IPS DF 6.9 (cell line): Measurements from ENCODE around the gene FOXE1.

Experiments used
- DNase-seq: peaks from one replicate; pipeline ENCODE4 v3.0.0-alpha.2; 2013; ENCODE audit warnings: low read depth, low spot score
- H3K27ac ChIP-seq: one replicate; pipeline ENCODE4 v1.5.1; 2013; ENCODE audit warnings: low read length, control low read depth
- H3K27me3 ChIP-seq: 2 replicates; pipeline ENCODE4 v1.6.1; 2013; ENCODE audit warnings: mild to moderate bottlenecking, low read length; ENCODE audit not compliant: control insufficient read depth, insufficient read depth
- H3K36me3 ChIP-seq: 2 replicates; pipeline ENCODE4 v1.6.1; 2013; ENCODE audit warnings: low read length; ENCODE audit not compliant: control insufficient read depth, insufficient read depth
- H3K4me1 ChIP-seq: 2 replicates; pipeline ENCODE4 v1.6.1; 2013; ENCODE audit warnings: low read length; ENCODE audit not compliant: control insufficient read depth, insufficient read depth
- H3K4me3 ChIP-seq: 2 replicates; pipeline ENCODE4 v1.5.1; 2013; ENCODE audit warnings: mild to moderate bottlenecking, low read length
- H3K9me3 ChIP-seq: 2 replicates; pipeline ENCODE4 v1.6.1; 2013; ENCODE audit warnings: low read length, inconsistent platforms; ENCODE audit not compliant: control insufficient read depth, insufficient read depth
- WGBS: extraction: QIAGEN DNeasy Blood & Tissue Kit; methylation state at CpG from one replicate; pipeline ENCODE4 v1.1.7; 2013; ENCODE audit warnings: mixed read lengths, missing lambda C conversion rate; ENCODE audit not compliant: insufficient read length, insufficient coverage; 5-methylcytosine and 5-hydroxymethylcytosine counted together

FOXE1 gene

DNA sequence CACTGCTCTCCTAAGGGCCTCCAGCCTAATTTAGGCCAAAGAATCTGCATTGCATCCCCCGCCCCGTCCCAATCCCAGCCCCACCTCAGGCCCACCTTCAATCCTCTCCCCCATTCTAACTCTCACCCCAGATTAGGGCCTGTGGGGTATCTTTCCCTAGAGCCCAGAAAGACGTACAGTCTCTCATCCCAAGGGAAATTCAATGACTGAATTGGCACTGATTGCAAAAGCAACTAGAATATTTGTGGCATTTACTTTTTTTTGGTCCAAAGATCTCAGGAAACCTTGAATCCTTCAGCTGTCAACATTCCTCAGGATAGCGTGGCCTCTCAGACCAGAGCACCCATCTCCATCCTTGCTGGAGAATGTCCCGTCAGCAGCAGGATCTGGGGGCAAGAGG lies 38.7 kb downstream of the FOXE1 start:
- WGBS, result no CpG with 5 or more reads among the region's 5 CpGs
- no peak for DNase-seq

DNA sequence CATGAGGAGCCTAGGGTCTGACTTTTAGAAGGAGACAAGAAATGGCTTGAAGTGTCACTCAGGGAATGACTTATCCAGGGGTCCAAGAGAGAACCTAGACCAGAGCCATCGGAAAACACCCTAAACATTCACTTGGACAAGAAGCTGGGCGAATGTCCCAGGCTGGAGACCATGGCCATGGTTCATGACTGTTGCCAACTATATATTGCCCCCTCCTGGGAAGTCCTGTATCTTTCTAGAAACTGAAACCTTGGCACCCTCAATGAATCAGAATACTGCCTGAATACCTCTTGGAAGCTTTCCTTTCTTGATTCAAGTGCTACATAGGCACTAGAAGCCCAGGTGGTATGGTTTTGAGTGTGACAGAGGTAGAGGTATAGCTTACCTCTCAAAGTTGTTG lies 39.4 kb downstream of the FOXE1 start:
- H3K4me3 ChIP-seq, result no peak overlapping the region
- WGBS, result no CpG with 5 or more reads among the region's 2 CpGs
- no peak for DNase-seq

More for the DNA sequence above, 38.7 kb downstream of the FOXE1 start:
- H3K4me1 ChIP-seq, result no peaks in the 10 kb centered on the region
- H3K27ac ChIP-seq, result no peak overlapping the region
- H3K36me3 ChIP-seq, result no peaks in the 10 kb centered on the region
- H3K27me3 ChIP-seq, result no peaks in the 10 kb centered on the region
- H3K4me3 ChIP-seq, result no peak overlapping the region
- no peaks in the 10 kb centered on the region for H3K9me3 ChIP-seq

DNA sequence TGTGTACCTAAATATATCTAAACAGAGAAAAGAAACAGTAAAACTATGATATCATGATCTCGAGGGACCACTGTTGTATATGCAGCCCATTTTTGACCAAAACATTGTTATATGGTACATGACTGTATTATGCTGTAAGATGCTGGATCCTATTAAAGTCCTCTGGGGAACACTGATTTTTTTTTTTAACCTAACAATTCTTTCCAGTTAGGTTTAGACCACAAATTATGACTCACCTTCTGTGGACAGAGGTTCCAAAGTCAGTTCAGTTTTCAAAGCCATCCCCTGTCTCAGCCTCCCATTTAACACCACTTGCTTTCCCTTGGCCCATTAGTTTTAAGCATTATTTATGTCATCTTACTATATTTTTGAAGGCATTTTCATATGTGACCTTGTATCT lies 42.2 kb downstream of the FOXE1 start:
- no peaks in the 10 kb centered on the region for H3K9me3 ChIP-seq
- H3K36me3 ChIP-seq, result no peaks in the 10 kb centered on the region
- no peak for DNase-seq
- no peak overlapping the region for H3K4me3 ChIP-seq
- H3K4me1 ChIP-seq, result no peaks in the 10 kb centered on the region
- no peaks in the 10 kb centered on the region for H3K27me3 ChIP-seq
- no peak overlapping the region for H3K27ac ChIP-seq
- WGBS, result no CpG with 5 or more reads among the region's 1 CpG

More for the DNA sequence above, 39.4 kb downstream of the FOXE1 start:
- Histone ChIP-seq H3K27ac (no peak overlapping the region), H3K27me3 (no peaks in the 10 kb centered on the region), H3K4me1 (no peaks in the 10 kb centered on the region), H3K36me3 (no peaks in the 10 kb centered on the region), H3K9me3 (no peaks in the 10 kb centered on the region)

DNA sequence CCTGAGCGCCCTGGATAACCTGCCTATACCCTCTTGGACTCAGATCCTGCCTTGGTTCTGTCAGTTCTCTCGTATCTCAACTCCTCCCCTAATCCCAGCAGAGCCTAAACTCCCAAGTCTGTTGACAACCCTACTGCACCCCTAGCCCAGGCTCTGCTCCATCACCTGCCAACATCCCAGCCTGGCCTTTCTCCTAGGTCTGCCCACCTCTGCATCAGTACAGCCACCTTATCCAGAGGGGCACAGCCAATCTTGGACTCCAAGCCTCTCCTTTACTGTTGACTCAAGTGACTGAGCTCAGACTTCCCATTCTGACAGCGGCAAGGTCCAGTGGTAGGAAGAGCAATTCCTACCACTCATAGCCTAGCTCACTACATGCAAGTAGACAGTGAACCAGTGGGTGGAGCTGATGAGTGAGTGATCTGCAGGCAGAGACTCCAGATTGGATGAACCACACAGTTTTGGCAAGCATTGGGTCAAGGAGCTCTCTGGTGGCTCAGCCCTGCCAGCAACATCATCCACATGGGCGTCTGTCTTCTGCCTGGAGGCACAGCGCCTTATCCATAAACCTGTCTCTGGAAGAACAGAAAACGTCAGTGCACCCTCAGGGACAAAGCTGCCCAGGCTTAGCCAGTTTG lies 42.8 kb downstream of the FOXE1 start:
- no peaks in the 10 kb centered on the region for H3K4me1 ChIP-seq
- no peaks in the 10 kb centered on the region for H3K9me3 ChIP-seq
- H3K27me3 ChIP-seq, result no peaks in the 10 kb centered on the region
- no CpG with 5 or more reads among the region's 6 CpGs for WGBS
- no peak overlapping the region for H3K27ac ChIP-seq
- no peak overlapping the region for H3K4me3 ChIP-seq
- peak; percentile 50 for DNase-seq
- H3K36me3 ChIP-seq, result no peaks in the 10 kb centered on the region

DNA sequence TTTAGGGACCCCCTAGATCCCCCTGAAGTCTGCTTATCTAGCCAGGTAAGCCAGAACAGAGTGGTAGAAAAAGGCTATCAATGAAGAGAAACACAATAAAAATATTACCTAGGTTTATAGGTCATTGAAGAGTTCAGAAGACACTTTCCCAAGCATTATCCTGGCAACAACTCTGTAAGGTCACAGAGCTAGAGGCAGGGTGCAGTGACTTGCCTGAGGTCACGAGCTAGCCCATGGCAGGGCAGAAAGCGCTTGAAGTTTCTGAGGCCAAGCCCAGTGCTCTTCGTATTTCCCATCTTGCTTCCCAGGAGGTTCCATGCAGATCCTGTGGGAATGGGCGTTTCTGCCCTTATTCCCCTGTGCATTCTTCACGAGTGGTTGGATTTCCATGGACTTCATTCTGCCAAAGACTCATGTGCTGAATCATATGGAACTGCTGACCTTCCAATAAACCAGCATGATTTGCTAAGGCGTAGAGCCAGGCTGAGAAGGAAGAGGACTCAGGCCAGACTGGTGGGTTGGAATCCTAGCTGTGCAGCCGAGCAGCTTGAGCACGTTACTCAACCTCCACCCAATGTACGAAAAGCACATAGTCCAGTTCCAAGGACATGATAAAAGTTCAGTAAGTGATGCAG lies 47.2 kb downstream of the FOXE1 start:
- Histone ChIP-seq H3K9me3 (no peaks in the 10 kb centered on the region), H3K4me1 (no peaks in the 10 kb centered on the region), H3K27ac (no peak overlapping the region), H3K36me3 (no peaks in the 10 kb centered on the region), H3K4me3 (no peak overlapping the region), H3K27me3 (no peaks in the 10 kb centered on the region)
- DNase-seq, result no peak
- no CpG with 5 or more reads among the region's 9 CpGs for WGBS

DNA sequence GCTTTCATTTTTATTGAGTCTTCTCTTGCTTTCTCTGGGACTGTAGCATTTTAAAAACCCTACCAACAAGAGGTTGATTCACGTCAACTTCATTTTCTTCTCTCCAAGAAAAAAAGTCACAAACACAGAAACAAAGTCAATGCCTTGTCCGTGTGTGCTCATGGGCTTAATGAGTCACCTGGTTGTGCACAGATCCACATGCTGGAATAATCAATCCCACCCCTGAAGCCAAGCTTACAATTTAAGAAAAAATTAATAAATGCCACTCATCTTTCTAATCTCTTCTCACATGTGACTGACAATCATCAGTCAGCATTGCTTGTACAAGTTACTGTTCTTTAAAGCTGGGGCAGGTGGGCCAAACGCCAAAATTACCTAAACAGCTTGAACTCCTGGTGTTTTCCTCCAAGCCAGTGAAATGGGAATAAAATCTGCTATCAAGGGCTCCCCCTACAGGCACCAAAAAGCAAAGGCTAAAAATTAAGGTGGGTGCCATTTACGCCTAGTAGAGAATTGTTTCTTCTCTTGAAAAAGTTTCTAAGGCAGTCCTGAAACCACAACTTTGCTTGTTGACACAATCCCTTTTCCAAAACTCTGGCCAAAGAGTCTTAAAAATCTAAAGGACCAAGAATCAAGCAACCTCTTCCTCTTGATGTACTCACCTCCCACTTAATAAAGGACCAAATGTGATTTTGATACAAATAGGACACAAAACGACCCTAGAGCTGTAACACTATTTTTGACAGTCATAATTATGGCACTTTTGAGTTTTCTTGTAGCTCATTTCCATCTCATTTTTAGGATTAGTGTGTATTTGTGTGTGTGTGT lies 47.9 kb downstream of the FOXE1 start:
- Histone ChIP-seq H3K9me3 (no peaks in the 10 kb centered on the region), H3K4me1 (no peaks in the 10 kb centered on the region), H3K36me3 (no peaks in the 10 kb centered on the region), H3K4me3 (no peak overlapping the region), H3K27ac (no peak overlapping the region), H3K27me3 (no peaks in the 10 kb centered on the region)
- no peak for DNase-seq
- WGBS, result no CpG with 5 or more reads among the region's 5 CpGs

DNA sequence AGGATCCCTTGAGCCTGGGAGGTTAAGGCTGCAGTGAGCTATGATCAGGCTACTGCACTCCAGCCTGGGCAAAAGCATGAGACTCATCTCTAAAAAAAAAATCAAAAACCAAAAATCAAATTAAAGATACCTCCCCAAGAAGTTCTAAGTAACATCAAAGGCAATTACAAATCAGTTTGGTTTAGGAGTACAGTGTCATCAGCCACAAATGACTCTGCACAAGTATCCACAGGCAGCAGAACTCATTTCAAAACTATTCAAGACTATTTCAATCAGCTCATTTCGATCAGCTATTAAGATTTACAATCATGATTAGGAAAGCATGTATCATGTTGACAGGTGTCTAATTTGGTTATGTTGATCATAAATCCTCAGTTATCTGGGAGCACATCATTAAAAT lies 50.2 kb downstream of the FOXE1 start:
- no peaks in the 10 kb centered on the region for H3K9me3 ChIP-seq
- no peak for DNase-seq
- no CpG with 5 or more reads among the region's 1 CpG for WGBS
- H3K4me3 ChIP-seq, result no peak overlapping the region
- no peaks in the 10 kb centered on the region for H3K4me1 ChIP-seq
- no peaks in the 10 kb centered on the region for H3K36me3 ChIP-seq
- H3K27ac ChIP-seq, result no peak overlapping the region
- no peaks in the 10 kb centered on the region for H3K27me3 ChIP-seq

DNA sequence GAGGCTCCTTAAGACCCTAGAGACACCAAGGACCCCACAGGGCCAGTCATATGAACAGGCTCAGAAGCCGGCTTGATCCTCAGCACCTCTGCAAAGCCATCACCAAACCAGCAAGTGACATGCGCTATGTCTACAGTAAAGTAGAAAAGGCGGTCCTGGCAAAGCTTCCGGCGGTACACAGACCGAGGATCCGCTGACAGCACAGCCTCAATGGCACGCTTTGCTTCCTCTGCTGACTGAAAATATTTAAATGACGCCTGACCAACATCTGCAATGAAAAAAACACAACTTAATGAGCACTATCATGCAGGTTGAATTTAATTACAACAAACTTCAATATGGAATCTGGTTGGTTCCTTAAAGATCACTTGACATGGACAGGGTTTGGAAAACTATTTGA lies 51.7 kb downstream of the FOXE1 start:
- WGBS, result no CpG with 5 or more reads among the region's 9 CpGs
- no peaks in the 10 kb centered on the region for H3K4me1 ChIP-seq
- DNase-seq, result no peak
- H3K36me3 ChIP-seq, result no peaks in the 10 kb centered on the region
- no peaks in the 10 kb centered on the region for H3K9me3 ChIP-seq
- H3K27me3 ChIP-seq, result no peaks in the 10 kb centered on the region
- H3K4me3 ChIP-seq, result no peak overlapping the region
- no peak overlapping the region for H3K27ac ChIP-seq

DNA sequence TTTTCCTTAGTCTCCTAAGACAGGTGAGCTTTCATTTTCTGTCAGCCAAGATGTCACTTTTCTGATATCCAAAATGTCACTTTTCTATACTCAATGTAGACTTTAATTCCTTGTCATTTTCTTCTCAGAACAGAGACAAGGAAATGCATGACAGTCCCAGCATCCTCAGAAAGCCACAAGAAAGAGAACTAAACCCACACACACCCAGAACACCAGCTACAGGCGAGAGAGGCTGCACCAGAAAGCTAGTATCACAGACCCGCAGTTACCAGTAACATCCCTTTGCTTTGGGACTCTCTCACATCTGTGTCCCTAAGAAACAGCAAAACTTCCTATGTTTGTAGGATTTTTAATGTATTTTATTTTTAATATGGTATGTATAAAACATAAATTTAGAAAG lies 52.2 kb downstream of the FOXE1 start:
- no peaks in the 10 kb centered on the region for H3K4me1 ChIP-seq
- no peaks in the 10 kb centered on the region for H3K9me3 ChIP-seq
- no CpG with 5 or more reads among the region's 2 CpGs for WGBS
- H3K36me3 ChIP-seq, result no peaks in the 10 kb centered on the region
- no peak for DNase-seq
- H3K27ac ChIP-seq, result no peak overlapping the region
- H3K4me3 ChIP-seq, result no peak overlapping the region
- H3K27me3 ChIP-seq, result no peaks in the 10 kb centered on the region
